NCI-H1694 (cell line): Measurements from ENCODE around the gene SPDYE18.
"Not testable (repeated sequence)": the region's sequence is repeated elsewhere in the genome, so short reads cannot be mapped to it uniquely, and the experiment has no call there.

ENCODE experiments used
- DNase-seq: peaks from one replicate; lab custom pipeline; 2025; lab: John Stamatoyannopoulos, UW

SPDYE18 gene

GRCh38 chr7:77006127-77007110 lies 55.9 kb downstream of the SPDYE18 start:
- DNase-seq = not testable (repeated sequence)

DNA sequence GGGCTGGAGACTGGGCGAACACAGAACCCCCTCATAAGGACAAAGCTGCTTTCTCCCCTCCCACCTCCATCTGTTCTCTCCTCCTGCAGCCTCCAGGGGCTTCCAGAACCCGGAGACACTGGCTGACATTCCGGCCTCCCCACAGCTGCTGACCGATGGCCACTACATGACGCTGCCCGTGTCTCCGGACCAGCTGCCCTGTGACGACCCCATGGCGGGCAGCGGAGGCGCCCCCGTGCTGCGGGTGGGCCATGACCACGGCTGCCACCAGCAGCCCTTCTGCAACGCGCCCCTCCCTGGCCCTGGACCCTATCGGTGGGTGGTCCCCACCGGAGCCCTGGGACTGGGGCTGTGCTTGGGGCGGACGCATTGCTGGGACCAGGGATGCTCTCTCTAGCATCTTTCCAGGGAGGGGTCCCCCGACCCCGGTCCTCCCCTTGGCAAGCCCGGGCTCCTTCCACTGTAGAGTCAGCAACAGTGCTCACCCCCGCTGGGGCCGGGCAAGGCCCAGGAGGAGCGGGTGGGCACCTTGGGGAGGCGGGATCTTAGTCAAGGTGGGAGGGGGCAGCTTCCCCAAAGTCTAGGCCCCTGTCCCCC lies 56.8 kb downstream of the SPDYE18 start:
- DNase-seq = not testable (repeated sequence)

GRCh38 chr7:77004151-77004550 lies 58.2 kb downstream of the SPDYE18 start:
- DNase-seq = not testable (repeated sequence)

DNA sequence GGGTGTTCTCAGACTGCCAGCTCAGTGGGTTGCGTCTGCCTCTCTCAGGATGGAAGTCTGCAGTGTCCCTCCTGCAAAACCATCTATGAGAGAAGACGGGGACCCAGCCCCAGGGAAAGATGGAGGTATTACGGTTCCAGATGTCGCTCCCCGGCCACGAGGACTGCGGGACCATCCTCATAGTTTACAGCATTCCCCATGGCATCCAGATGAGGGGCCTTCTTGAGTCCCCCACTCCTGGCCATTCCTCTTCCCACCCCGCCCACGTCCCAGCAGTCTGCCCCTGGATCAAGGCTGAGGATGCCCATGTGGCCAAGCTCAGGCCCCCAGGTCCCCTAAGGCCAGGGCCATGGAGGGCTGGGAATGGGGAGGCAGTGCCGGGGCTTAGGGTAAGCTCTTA lies 59.1 kb downstream of the SPDYE18 start:
- DNase-seq = not testable (repeated sequence)

GRCh38 chr7:77002678-77003233 lies 59.6 kb downstream of the SPDYE18 start:
- DNase-seq = not testable (repeated sequence)

- DNase-seq = not testable (repeated sequence)
Observed at GRCh38 chr7:77002104-77002503, 60.3 kb downstream of the SPDYE18 start.
